Right cardiac atrium (tissue), 5 donors: Measurements from ENCODE around the gene SLC1A2. TPM values are rescaled to one million over a fixed set of nuclear protein-coding genes. Genes with fewer than 3 reads are reported as not detected.

Experiments used
- ATAC-seq, 2 donors: fragments of 200-7000 bp; cut with Tn5 transposase; one replicate each; pipeline versions ENCODE4 v1.8.0 to v1.9.1; 2020; ENCODE audit warnings: moderate library complexity in 2 of 2, mild to moderate bottlenecking in 1 of 2
- DNase-seq, 3 donors: peaks; one replicate each; pipeline ENCODE4 v3.0.0-alpha.2; 2020
- H3K27ac ChIP-seq: one replicate; pipeline ENCODE4 v1.5.1; 2013; ENCODE audit warnings: mild to moderate bottlenecking, low read length, control low read depth, moderate library complexity
- H3K27me3 ChIP-seq: one replicate; pipeline ENCODE4 v1.6.1; 2013; ENCODE audit not compliant: control insufficient read depth, insufficient read depth
- H3K4me1 ChIP-seq: one replicate; pipeline ENCODE4 v1.6.1; 2013; ENCODE audit warnings: low read length; ENCODE audit not compliant: control insufficient read depth, insufficient read depth
- H3K4me3 ChIP-seq: one replicate; pipeline ENCODE4 v1.5.1; 2013; ENCODE audit warnings: low read length, control low read depth
- H3K9me3 ChIP-seq: one replicate; pipeline ENCODE4 v1.6.1; 2013; ENCODE audit warnings: low read length; ENCODE audit not compliant: control insufficient read depth
- WGBS: extraction: QIAGEN DNeasy Blood & Tissue Kit; methylation state at CpG from one replicate; pipeline ENCODE4 v1.1.7; 2013; 5-methylcytosine and 5-hydroxymethylcytosine counted together
- intact Hi-C, 4 donors: fragments of 100-400 bp; cut with DNase I; formaldehyde crosslinking; loops; one replicate each; pipeline versions ENCODE4 v1.11.0 to v1.14.0; 2022 to 2023
- polyA plus RNA-seq: library from polyadenylated mRNA; stranded (reverse); fragments of 200-250 nt; gene quantifications from one replicate; pipeline ENCODE4 v1.2.3, GENCODE V29; 2013
- total RNA-seq, 4 donors: library from RNA; stranded (reverse); fragmentation: NEBNext Ultra II Directional; extraction: Animal tissue kit (Norgen Biotek cat#: 25700); gene quantifications; one replicate each; pipeline ENCODE4 v1.2.1, GENCODE V29; 2021
- donor health status: healthy with polysubstance abuse.
- donor health status: DM: no; HTN: yes; CAD: no.
- donor health status: DM: no; HTN: no; CAD: no.
- donor health status: DM: no; HTN: yes; CAD: no; lungs with severe emphysema.
- donor health status: DM: yes; HTN: yes; CAD: no.

SLC1A2 gene
- total and polyA plus RNA-seq, 5 donors: 0.54 to 2.3 (median 1.3) TPM

DNA sequence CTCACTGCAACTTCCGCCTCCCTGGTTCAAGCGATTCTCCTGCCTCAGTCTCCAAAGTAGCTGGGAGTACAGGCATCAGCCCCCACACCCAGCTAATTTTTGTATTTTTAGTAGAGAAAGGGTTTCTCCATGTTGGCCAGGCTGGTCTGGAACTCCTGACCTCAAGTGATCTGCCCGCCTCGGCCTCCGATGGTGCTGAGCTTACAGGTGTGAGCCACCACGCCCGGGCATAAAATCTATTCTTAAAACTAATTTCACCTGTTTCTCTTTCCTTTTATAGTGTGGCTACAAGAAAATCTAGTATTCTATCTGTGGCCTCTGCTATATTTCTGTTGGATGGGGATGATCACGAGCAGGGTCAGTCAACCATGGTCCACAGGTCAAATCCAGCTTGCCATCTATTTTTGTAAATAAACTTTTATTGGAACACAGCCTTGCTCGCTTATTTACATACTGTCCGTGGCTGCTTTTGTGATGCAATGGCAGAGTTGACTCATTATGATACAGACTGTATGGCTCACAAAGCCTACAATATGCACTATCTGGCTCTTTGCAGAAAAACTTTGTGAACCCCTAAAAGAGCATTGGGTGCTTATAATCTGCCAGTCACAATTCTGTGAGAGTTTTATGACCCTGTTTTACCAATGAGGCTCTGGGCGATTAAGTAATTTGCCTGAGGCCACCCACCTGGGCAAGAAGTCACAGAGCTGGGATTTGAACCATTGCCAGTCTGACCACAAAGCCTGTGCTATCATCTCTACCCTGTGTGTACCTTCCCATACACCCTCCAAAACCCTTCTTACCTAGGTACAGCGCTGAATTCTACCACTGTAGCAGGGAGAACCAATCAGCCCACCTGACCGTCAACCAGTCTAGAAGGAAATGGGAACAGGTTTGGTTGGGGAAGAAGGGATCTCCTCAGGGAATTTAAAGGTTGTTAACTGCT, 28.3 kb downstream of the SLC1A2 start:
- no peak overlapping the region for H3K4me3 ChIP-seq
- H3K27ac ChIP-seq: no peak overlapping the region
- intact Hi-C loops: loop anchor here (5.0 to 10.0 kb wide), 5 partner anchors 396 to 816 kb away; no protein-coding TSS in a partner anchor
- ATAC-seq: peak in 1 of 2 donors; percentile 23
- no peaks in the 10 kb centered on the region for H3K4me1 ChIP-seq
- H3K9me3 ChIP-seq: no peaks in the 10 kb centered on the region
- 90% methylated on average over 13 of the region's 13 CpGs for WGBS
- no peak for DNase-seq
- H3K27me3 ChIP-seq: no peaks in the 10 kb centered on the region

DNA sequence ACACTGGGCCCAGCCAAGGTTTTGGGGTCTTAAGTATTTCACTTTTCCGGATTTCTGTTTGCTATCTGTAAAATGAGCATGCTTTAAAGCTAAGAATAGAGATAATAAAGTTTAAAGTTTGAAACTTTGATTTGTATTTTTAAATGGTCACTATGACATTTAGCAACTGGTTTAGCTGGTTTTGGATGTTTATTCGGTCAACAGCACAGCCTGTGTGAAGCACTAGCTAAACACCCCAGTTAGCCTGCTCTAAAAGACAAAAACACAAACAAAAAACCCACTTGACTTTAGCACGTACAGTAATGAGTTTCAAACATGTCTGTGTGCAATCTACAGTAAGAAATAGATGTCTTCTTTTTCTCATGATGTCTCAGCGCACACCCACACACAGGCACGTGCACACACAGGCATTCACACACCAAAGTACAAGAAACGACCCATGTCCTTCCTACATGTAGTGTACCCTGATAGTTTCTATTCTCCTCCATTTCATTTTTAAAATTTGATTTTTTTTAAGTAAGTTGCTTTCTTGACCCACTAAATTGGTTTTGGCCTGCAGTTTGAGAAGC, 29.4 kb downstream of the SLC1A2 start:
- 78% methylated on average over 6 of the region's 6 CpGs for WGBS
- DNase-seq (no peak), ATAC-seq (no peak)
- Histone ChIP-seq H3K4me1 (no peaks in the 10 kb centered on the region), H3K27me3 (no peaks in the 10 kb centered on the region), H3K9me3 (no peaks in the 10 kb centered on the region), H3K4me3 (no peak overlapping the region), H3K27ac (no peak overlapping the region)
- intact Hi-C loops: loop anchor here (5.0 to 10.0 kb wide), 7 partner anchors 145 to 815 kb away; no protein-coding TSS in a partner anchor

DNA sequence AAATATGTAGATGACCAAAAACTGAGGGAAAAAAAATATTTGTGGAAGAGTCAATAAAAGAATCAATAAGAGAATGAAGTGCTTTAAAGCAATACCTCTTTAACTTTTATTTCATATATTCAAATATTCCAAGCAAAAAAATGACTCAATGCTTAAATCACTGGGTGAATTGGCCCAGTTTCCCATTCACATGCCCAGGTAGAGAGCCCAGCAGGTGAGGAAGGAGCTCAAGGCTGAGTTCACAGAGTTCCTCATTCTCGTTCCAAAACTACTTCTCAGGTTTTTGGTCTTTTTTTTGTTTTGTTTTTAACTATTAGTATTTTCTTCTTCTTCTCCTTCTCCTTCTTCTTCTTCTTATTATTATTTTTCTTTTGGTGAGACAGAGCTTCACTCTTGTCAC, 30.2 kb downstream of the SLC1A2 start:
- DNase-seq: no peak
- 92% methylated on average over 1 of the region's 1 CpG for WGBS
- H3K27ac ChIP-seq: no peak overlapping the region
- no peak overlapping the region for H3K4me3 ChIP-seq
- no peak for ATAC-seq
- intact Hi-C loops: loop anchor here in 2 of 4 donors (10.0 kb wide), 2 partner anchors 144 to 384 kb away; no protein-coding TSS in a partner anchor
- H3K4me1 ChIP-seq: no peaks in the 10 kb centered on the region
- H3K9me3 ChIP-seq: no peaks in the 10 kb centered on the region
- no peaks in the 10 kb centered on the region for H3K27me3 ChIP-seq

DNA sequence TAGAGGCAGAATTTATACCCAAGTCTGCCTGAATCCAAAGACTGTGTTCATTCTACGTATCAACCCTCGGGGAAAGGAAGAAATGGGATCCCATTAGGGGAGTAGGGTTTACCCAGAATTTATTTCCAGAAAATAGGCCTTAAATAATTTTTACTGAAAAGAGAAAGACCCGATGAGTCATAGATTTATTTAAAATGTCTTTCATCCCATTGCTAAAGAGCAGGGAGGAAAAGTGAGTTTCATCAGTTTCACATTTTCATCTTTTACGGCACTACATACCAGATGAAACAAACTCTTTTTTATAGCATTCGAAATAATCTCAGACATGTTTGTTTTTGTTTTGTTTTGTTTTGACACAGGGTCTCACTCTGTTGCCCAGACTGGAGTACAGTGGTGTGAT, 31.3 kb downstream of the SLC1A2 start:
- ATAC-seq (no peak), DNase-seq (no peak)
- intact Hi-C loops: loop anchor here in 2 of 4 donors (10.0 kb wide), 2 partner anchors 143 to 383 kb away; no protein-coding TSS in a partner anchor
- 89% methylated on average over 5 of the region's 5 CpGs for WGBS
- Histone ChIP-seq H3K4me1 (no peaks in the 10 kb centered on the region), H3K9me3 (no peaks in the 10 kb centered on the region), H3K4me3 (no peak overlapping the region), H3K27me3 (no peaks in the 10 kb centered on the region), H3K27ac (no peak overlapping the region)

DNA sequence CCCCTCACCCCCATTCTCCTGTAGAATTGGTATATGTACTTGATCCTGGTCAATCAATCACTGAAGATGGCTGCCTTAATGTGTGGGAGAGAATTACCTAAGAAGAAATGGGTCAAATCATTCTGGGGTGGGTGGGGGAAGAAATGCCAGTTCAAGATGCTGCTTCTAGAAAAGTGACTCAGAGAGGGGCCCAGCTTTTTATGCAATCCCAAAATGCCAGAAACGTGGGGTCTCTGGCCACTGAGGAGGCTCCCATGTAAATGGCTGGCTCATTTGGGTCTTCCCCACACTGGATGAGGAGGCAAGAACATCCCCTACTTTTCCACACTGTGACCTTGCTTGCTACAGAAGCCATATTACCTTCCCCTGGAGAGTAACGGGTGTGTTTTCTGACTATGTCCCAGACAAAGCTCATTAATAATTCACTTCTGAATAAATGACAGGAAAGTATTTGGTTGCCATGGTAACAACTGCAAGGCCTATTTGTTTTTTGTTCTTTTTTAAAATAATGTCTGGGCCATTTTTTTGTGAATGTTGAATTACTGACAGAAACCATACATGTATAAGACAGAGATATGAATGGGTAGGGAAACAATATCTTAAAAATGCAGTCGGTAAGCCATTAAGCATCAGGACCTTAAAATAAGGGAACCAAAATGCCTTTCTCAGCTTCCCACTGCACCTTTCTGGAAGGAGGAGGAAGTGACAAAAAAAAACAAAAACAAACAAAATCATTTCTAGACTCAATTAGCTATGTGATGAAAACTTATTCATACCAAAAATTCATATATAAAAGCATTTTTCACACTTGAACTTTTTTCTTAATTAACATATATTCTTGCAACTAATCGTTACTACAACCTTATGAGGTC, 32.0 kb downstream of the SLC1A2 start:
- Histone ChIP-seq H3K27ac (no peak overlapping the region), H3K4me3 (no peak overlapping the region), H3K27me3 (no peaks in the 10 kb centered on the region), H3K4me1 (no peaks in the 10 kb centered on the region), H3K9me3 (no peaks in the 10 kb centered on the region)
- ATAC-seq (peak in 1 of 2 donors; percentile 57), DNase-seq (no peak)
- 49% methylated on average over 4 of the region's 4 CpGs for WGBS
- intact Hi-C loops: loop anchor here in 2 of 4 donors (10.0 kb wide), 2 partner anchors 143 to 383 kb away; no protein-coding TSS in a partner anchor

DNA sequence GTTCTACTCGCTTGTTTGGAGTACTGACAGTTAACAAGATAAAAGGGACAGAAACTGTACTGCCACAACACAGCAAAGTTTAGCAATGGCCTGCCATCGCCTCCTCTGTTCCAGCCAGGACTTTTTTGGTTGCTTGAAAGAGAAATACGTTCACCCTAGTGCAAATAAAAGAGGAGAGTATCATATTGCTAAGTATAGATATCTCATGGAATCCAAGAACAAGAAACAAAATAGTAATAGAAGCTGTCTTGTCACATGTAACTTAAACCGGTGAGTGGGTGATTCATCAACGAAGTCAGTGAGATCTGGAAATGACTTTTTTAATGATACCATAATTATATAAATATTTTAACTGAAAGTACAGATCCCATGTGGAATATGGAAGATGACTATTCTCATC, 35.4 kb downstream of the SLC1A2 start:
- 79% methylated on average over 5 of the region's 5 CpGs for WGBS
- Histone ChIP-seq H3K27ac (no peak overlapping the region), H3K27me3 (no peaks in the 10 kb centered on the region), H3K4me1 (no peaks in the 10 kb centered on the region), H3K9me3 (no peaks in the 10 kb centered on the region), H3K4me3 (no peak overlapping the region)
- intact Hi-C loops: loop anchor here in 2 of 4 donors (10.0 kb wide), 2 partner anchors 139 to 379 kb away; no protein-coding TSS in a partner anchor
- DNase-seq (no peak), ATAC-seq (no peak)

DNA sequence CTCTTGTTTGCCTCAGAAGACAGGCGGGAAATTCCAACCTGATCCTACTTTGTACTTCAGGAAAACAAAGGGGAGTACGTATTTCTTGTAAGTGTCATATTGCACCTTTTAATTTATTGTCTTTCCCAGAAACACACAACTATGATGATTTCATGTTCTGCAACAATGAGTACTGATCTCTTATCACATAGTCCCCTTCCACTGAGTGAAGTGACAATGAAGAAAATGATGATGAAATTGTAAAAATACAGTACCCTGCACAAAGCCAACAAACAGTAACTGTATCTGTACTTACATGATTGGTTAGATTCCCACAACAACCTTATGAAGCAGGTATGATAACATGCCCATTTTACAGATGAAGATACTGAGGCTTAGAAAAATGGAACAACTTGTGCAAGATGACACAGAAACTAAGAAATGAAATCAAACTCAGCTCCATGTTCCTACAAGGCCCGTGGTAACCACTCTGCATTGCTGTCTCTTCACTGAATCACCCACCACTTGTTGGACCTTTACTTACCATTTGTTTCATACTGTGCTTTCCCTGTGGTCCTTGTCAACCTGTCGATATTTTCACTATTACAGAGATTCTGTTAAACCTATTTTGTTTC, 37.5 kb downstream of the SLC1A2 start:
- intact Hi-C loops: loop anchor here in 2 of 4 donors (10.0 kb wide), 2 partner anchors 137 to 377 kb away; no protein-coding TSS in a partner anchor
- Histone ChIP-seq H3K27ac (no peak overlapping the region), H3K27me3 (no peaks in the 10 kb centered on the region), H3K4me3 (no peak overlapping the region), H3K9me3 (no peaks in the 10 kb centered on the region), H3K4me1 (no peaks in the 10 kb centered on the region)
- DNase-seq (no peak), ATAC-seq (no peak)
- 91% methylated on average over 4 of the region's 4 CpGs for WGBS

DNA sequence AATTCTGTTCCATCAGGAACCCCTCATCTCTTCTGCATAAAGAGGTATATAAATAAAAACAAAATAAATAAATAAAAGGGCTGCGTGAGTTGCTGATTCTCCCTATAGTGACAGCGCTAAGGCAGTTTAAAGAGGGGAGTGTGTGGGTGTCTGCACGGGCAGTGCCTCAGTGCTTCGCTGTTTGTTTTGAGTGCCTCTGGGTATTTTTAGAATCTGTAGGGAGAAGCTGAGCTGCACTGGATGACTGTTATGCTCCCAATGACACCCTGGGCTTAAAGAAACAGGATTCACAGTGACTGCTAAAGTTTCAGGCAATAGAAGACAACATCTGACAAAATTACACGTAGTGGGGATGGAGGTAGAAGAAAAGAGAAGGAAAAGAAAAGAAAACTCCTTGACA, 38.8 kb downstream of the SLC1A2 start:
- DNase-seq (no peak), ATAC-seq (peak; percentile 76)
- intact Hi-C loops: loop anchor here in 2 of 4 donors (10.0 kb wide), 2 partner anchors 136 to 376 kb away; no protein-coding TSS in a partner anchor
- no peaks in the 10 kb centered on the region for H3K4me1 ChIP-seq
- H3K27ac ChIP-seq: no peak overlapping the region
- H3K27me3 ChIP-seq: no peaks in the 10 kb centered on the region
- WGBS: 57% methylated on average over 5 of the region's 5 CpGs
- H3K9me3 ChIP-seq: no peaks in the 10 kb centered on the region
- H3K4me3 ChIP-seq: no peak overlapping the region

DNA sequence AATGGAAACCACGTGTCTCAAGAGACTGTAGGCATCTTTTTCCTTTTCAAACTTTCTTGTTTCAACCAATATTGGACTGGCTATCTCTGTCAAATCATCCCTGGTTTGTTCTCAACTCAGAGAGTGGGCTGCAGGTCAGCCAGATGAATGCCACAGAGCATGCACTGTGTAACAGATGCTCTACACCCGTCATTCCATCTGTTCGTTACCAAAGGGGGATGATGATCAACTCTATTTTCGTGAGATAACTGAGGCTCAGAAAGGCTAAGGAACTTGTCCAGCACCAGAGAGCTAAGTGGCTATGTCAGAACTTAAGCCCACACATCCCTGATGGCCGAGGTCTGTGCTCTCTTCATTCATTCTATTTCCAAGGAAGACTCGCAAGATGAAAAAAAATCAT, 42.1 kb downstream of the SLC1A2 start:
- Histone ChIP-seq H3K4me1 (no peaks in the 10 kb centered on the region), H3K9me3 (no peaks in the 10 kb centered on the region), H3K27ac (no peak overlapping the region), H3K27me3 (no peaks in the 10 kb centered on the region), H3K4me3 (no peak overlapping the region)
- intact Hi-C loops: no loop called here
- ATAC-seq: no peak
- WGBS: 58% methylated on average over 6 of the region's 6 CpGs
- no peak for DNase-seq

DNA sequence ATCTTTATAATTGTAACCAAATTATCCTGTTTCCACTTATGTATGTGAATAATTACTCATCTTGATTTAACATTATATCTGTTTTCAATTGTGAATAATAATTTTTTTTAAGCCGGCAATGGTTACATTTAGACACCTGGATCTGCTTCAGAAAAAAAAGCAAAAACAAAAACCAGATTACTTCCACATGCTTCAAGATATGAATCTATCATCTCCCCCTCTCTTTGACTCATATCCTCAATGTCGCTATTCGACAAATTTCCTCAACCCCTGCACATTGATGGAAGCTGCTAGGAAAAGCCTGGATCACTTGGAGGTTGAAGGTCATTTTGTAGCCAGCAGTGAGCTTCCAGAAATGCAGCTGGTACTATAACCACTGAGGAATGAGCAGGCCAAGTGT, 42.7 kb downstream of the SLC1A2 start:
- Histone ChIP-seq H3K27me3 (no peaks in the 10 kb centered on the region), H3K27ac (no peak overlapping the region), H3K4me3 (no peak overlapping the region), H3K4me1 (no peaks in the 10 kb centered on the region), H3K9me3 (no peaks in the 10 kb centered on the region)
- intact Hi-C loops: no loop called here
- ATAC-seq (no peak), DNase-seq (no peak)
- 73% methylated on average over 3 of the region's 3 CpGs for WGBS
